Neural progenitor cell (in vitro differentiated cells): Measurements from ENCODE around the gene E4F1.

Experiments used
- EZH2phosphoT487 ChIP-seq: fragments of 200-600 bp; sonication (generic); IDR thresholded peaks from 2 replicates; pipeline ENCODE4 v1.6.1; 2017; ENCODE audit warnings: antibody characterized with exemption
- TF ChIP-seq, protein P1 (sequence below): fragments of 200-600 bp; sonication (generic); IDR thresholded peaks from 2 replicates; pipeline ENCODE4 v1.5.1; 2017; ENCODE audit warnings: antibody characterized with exemption, mild to moderate bottlenecking

DNA sequence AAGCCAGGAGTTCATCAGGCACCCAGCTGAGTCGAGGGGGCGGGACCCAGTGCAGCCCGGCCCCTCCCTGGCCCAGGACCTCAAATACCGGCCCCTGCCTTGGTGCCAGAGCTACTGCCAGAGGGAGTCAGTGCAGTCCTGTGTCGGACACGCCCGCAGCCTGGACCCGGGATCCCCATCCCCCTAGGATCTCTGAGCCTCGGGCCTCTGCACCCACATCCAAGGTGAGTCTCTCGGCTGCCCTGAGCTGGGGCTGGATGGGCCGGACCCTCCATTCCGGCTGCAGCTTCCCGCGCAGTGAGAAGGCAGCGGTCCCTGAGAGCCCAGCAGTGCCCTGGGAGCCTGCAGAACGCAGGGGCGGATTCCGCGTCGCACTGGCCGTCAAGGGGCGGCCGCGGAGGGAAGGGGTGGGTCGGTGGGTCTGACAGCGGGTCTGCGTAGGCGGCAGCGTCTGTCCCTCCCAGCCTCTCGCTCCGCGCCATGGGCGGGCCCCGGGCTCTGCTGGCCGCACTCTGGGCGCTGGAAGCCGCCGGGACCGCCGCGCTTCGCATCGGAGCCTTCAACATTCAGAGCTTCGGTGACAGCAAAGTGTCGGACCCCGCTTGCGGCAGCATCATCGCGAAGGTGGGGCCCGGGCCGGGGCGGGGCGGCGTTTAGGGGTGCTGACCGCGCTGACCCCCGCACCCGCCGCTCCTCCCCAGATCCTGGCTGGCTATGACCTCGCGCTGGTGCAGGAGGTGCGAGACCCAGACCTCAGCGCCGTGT, 13.1 kb downstream of the E4F1 start, which contains the start of gene DNASE1L2:
- TF ChIP-seq, protein P1, sequence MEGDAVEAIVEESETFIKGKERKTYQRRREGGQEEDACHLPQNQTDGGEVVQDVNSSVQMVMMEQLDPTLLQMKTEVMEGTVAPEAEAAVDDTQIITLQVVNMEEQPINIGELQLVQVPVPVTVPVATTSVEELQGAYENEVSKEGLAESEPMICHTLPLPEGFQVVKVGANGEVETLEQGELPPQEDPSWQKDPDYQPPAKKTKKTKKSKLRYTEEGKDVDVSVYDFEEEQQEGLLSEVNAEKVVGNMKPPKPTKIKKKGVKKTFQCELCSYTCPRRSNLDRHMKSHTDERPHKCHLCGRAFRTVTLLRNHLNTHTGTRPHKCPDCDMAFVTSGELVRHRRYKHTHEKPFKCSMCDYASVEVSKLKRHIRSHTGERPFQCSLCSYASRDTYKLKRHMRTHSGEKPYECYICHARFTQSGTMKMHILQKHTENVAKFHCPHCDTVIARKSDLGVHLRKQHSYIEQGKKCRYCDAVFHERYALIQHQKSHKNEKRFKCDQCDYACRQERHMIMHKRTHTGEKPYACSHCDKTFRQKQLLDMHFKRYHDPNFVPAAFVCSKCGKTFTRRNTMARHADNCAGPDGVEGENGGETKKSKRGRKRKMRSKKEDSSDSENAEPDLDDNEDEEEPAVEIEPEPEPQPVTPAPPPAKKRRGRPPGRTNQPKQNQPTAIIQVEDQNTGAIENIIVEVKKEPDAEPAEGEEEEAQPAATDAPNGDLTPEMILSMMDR = no peak
- TF ChIP-seq EZH2phosphoT487 = no peak
